Mesothelial cell of epicardium (in vitro differentiated cells): Measurements from ENCODE around the gene KRT15. TPM values are rescaled to one million over a fixed set of nuclear protein-coding genes. Genes with fewer than 3 reads are reported as not detected.

Experiments
- DNase-seq, 2 experiments: peaks; one replicate each; pipeline ENCODE4 v3.0.0; 2021; ENCODE audit warnings: low spot score in 2 of 2; ENCODE audit not compliant: unreplicated experiment in 2 of 2
- H3K27ac Mint-ChIP-seq: 2 replicates; pipeline ENCODE4 v1.8.0; 2021; ENCODE audit warnings: mixed read lengths
- H3K27me3 Mint-ChIP-seq: 2 replicates; pipeline ENCODE4 v1.8.0; 2021; ENCODE audit warnings: low read depth, mixed read lengths
- H3K36me3 Mint-ChIP-seq: 2 replicates; pipeline ENCODE4 v1.8.0; 2021; ENCODE audit warnings: mixed read lengths
- H3K4me1 Mint-ChIP-seq: 2 replicates; pipeline ENCODE4 v1.8.0; 2021; ENCODE audit warnings: mixed read lengths
- H3K4me3 Mint-ChIP-seq: 2 replicates; pipeline ENCODE4 v1.8.0; 2021; ENCODE audit warnings: mild to moderate bottlenecking, moderate library complexity, mixed read lengths
- H3K9me3 Mint-ChIP-seq: 2 replicates; pipeline ENCODE4 v1.8.0; 2021; ENCODE audit warnings: mixed read lengths
- CTCF ChIP-seq: fragments of 200-600 bp; sonication (generic); IDR thresholded peaks from one replicate; pipeline ENCODE4 v1.5.0; 2021; ENCODE audit warnings: antibody characterized with exemption; ENCODE audit not compliant: unreplicated experiment
- total RNA-seq: library from RNA; stranded (reverse); gene quantifications from 3 replicates; pipeline ENCODE4 v1.2.1, GENCODE V29; 2021

Gene KRT15
- total RNA-seq, 1 donor from 2014 or later = 8.5 TPM

- Mint-ChIP-seq H3K9me3 (no peaks in the 10 kb centered on the region), H3K4me3 (peak overlapping the region; percentile 92), H3K36me3 (peaks cover 9% of the 10 kb centered on the region), H3K4me1 (peaks cover 60% of the 10 kb centered on the region), H3K27me3 (peaks cover 17% of the 10 kb centered on the region), H3K27ac (peak overlapping the region; percentile 95)
- no peak for TF ChIP-seq CTCF
- DNase-seq = no peak
Observed at GRCh38 chr17:41529491-41529915, 10.8 kb upstream of the KRT15 start.

GRCh38 chr17:41528959-41529353 is 10.3 kb upstream of the KRT15 start:
- no peak for DNase-seq
- Mint-ChIP-seq H3K4me1 (peaks cover 64% of the 10 kb centered on the region), H3K36me3 (peaks cover 13% of the 10 kb centered on the region), H3K27me3 (peaks cover 17% of the 10 kb centered on the region), H3K9me3 (no peaks in the 10 kb centered on the region), H3K27ac (peak overlapping the region; percentile 95), H3K4me3 (peak overlapping the region; percentile 92)
- no peak for TF ChIP-seq CTCF

- no peaks in the 10 kb centered on the region for H3K9me3 Mint-ChIP-seq
- no peak for DNase-seq
- peaks cover 23% of the 10 kb centered on the region for H3K36me3 Mint-ChIP-seq
- peak overlapping the region; percentile 92 for H3K4me3 Mint-ChIP-seq
- peaks cover 17% of the 10 kb centered on the region for H3K27me3 Mint-ChIP-seq
- peak overlapping the region; percentile 95 for H3K27ac Mint-ChIP-seq
- TF ChIP-seq CTCF = no peak
- H3K4me1 Mint-ChIP-seq = peaks cover 68% of the 10 kb centered on the region
Observed at GRCh38 chr17:41527063-41528023, 8.7 kb upstream of the KRT15 start.

GRCh38 chr17:41524261-41524660 is 5.6 kb upstream of the KRT15 start:
- Mint-ChIP-seq H3K27me3 (peaks cover 16% of the 10 kb centered on the region), H3K9me3 (no peaks in the 10 kb centered on the region), H3K27ac (peak overlapping the region; percentile 16), H3K4me1 (peaks cover 77% of the 10 kb centered on the region), H3K36me3 (peaks cover 23% of the 10 kb centered on the region), H3K4me3 (peak overlapping the region; percentile 92)
- TF ChIP-seq CTCF = no peak
- no peak for DNase-seq

GRCh38 chr17:41523787-41524186 is 5.1 kb upstream of the KRT15 start:
- TF ChIP-seq CTCF = no peak
- Mint-ChIP-seq H3K4me1 (peaks cover 77% of the 10 kb centered on the region), H3K4me3 (no peak overlapping the region), H3K27ac (peak overlapping the region; percentile 36), H3K36me3 (peaks cover 23% of the 10 kb centered on the region), H3K27me3 (peaks cover 11% of the 10 kb centered on the region), H3K9me3 (no peaks in the 10 kb centered on the region)
- DNase-seq = no peak
